Trophoblast cell (in vitro differentiated cells and primary cell): ENCODE measurements around the gene LDLRAD4.

Experiments used
- DNase-seq, 2 donors: peaks; one replicate each; pipeline ENCODE4 v3.0.0-alpha.2; 2016
- H2AFZ ChIP-seq: 2 replicates; pipeline ENCODE4 v1.6.1; 2013; ENCODE audit warnings: low read length, moderate library complexity, mild to moderate bottlenecking; ENCODE audit not compliant: insufficient read depth, poor library complexity
- H2AK5ac ChIP-seq: 2 replicates; pipeline ENCODE4 v1.6.1; 2013; ENCODE audit warnings: mild to moderate bottlenecking, low read length
- H2BK120ac ChIP-seq: 2 replicates; pipeline ENCODE4 v1.6.1; 2013; ENCODE audit warnings: low read length, mild to moderate bottlenecking, moderate library complexity; ENCODE audit not compliant: insufficient read depth, poor library complexity
- H2BK12ac ChIP-seq: 2 replicates; pipeline ENCODE4 v1.6.1; 2013; ENCODE audit warnings: mild to moderate bottlenecking, low read length, moderate library complexity
- H2BK5ac ChIP-seq: 2 replicates; pipeline ENCODE4 v1.6.1; 2013; ENCODE audit warnings: low read length, low read depth, moderate library complexity, mild to moderate bottlenecking; ENCODE audit not compliant: poor library complexity
- H3K14ac ChIP-seq: 2 replicates; pipeline ENCODE4 v1.6.1; 2013; ENCODE audit warnings: mild to moderate bottlenecking, low read length
- H3K18ac ChIP-seq: 2 replicates; pipeline ENCODE4 v1.6.1; 2013; ENCODE audit warnings: mild to moderate bottlenecking, low read length
- H3K23ac ChIP-seq: 2 replicates; pipeline ENCODE4 v1.6.1; 2013; ENCODE audit warnings: low read length
- H3K27ac ChIP-seq: 2 replicates; pipeline ENCODE4 v1.5.1; 2013; ENCODE audit warnings: low read depth, mild to moderate bottlenecking, inconsistent platforms, low read length, moderate library complexity
- H3K27me3 ChIP-seq: 2 replicates; pipeline ENCODE4 v1.6.1; 2013; ENCODE audit warnings: inconsistent platforms, mild to moderate bottlenecking, low read length, moderate library complexity; ENCODE audit not compliant: insufficient read depth
- H3K36me3 ChIP-seq, 2 experiments: 1 replicate in 1 of 2; 2 replicates in 1 of 2; pipeline ENCODE4 v1.6.1; 2013; ENCODE audit warnings: low read length in 2 of 2, mild to moderate bottlenecking in 2 of 2, moderate library complexity in 1 of 2; ENCODE audit not compliant: insufficient read depth in 2 of 2, control insufficient read depth in 1 of 2
- H3K4ac ChIP-seq: 2 replicates; pipeline ENCODE4 v1.6.1; 2013; ENCODE audit warnings: low read depth, mild to moderate bottlenecking, low read length, moderate library complexity
- H3K4me1 ChIP-seq, 2 experiments: 1 replicate in 1 of 2; 2 replicates in 1 of 2; pipeline ENCODE4 v1.6.1; 2013; ENCODE audit warnings: low read length in 2 of 2, mild to moderate bottlenecking in 2 of 2, moderate library complexity in 1 of 2; ENCODE audit not compliant: insufficient read depth in 2 of 2, control insufficient read depth in 1 of 2
- H3K4me2 ChIP-seq: 2 replicates; pipeline ENCODE4 v1.6.1; 2013; ENCODE audit warnings: inconsistent platforms, mild to moderate bottlenecking, low read length, moderate library complexity
- H3K4me3 ChIP-seq: 2 replicates; pipeline ENCODE4 v1.5.1; 2013; ENCODE audit warnings: mild to moderate bottlenecking, low read depth, low read length, inconsistent platforms
- H3K79me1 ChIP-seq: one replicate; pipeline ENCODE4 v1.6.1; 2013; ENCODE audit warnings: low read length
- H3K79me2 ChIP-seq: 2 replicates; pipeline ENCODE4 v1.6.1; 2013; ENCODE audit warnings: low read length, mild to moderate bottlenecking; ENCODE audit not compliant: control insufficient read depth, insufficient read depth, poor library complexity
- H3K9ac ChIP-seq: 2 replicates; pipeline ENCODE4 v1.6.1; 2013; ENCODE audit warnings: mild to moderate bottlenecking, low read length
- H3K9me3 ChIP-seq: 2 replicates; pipeline ENCODE4 v1.6.1; 2013; ENCODE audit warnings: low read depth, mild to moderate bottlenecking, control low read depth, inconsistent platforms, low read length; ENCODE audit not compliant: insufficient read depth
- H4K12ac ChIP-seq: 2 replicates; pipeline ENCODE4 v1.6.1; 2013; ENCODE audit warnings: low read depth, mild to moderate bottlenecking, low read length, moderate library complexity
- H4K8ac ChIP-seq: 2 replicates; pipeline ENCODE4 v1.6.1; 2013; ENCODE audit warnings: low read depth, mild to moderate bottlenecking, low read length, moderate library complexity
- H4K91ac ChIP-seq: one replicate; pipeline ENCODE4 v1.6.1; 2013; ENCODE audit warnings: low read depth, mild to moderate bottlenecking, low read length, moderate library complexity
- WGBS: extraction: QIAGEN DNeasy Blood & Tissue Kit; methylation state at CpG from one replicate; pipeline ENCODE4 v1.1.7; 2013; ENCODE audit warnings: missing lambda C conversion rate; ENCODE audit not compliant: insufficient read length, insufficient coverage; ENCODE audit errors: extremely low coverage; 5-methylcytosine and 5-hydroxymethylcytosine counted together

The LDLRAD4 gene

DNA sequence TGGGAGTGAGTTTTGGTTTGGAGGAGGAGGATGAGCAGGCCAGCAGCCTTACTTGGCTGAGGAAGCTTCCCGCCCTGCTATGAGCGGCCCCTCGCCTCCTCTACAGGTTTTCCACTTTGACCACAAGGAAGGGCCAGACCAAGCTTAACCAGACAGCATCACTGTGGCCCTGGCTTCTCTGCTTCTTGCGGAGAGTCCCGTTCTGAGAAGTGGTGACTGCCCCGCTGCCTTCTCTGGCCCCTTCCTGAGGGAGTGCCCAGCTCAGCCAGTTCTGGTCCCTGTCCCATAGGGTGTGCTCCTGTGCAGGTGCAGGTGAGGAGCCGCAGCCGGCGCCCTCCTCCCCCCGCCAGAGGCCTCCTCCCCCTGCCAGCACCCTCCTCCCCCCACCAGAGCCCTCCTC, 406.8 kb downstream of the LDLRAD4 start:
- no peak overlapping the region for H3K23ac ChIP-seq
- no peak overlapping the region for H3K9ac ChIP-seq
- H3K4me3 ChIP-seq, result no peak overlapping the region
- H3K79me2 ChIP-seq, result no peaks in the 10 kb centered on the region
- no peak overlapping the region for H3K27ac ChIP-seq
- H3K9me3 ChIP-seq, result peaks cover 3% of the 10 kb centered on the region
- H3K36me3 ChIP-seq, result no peaks in the 10 kb centered on the region
- no peak overlapping the region for H2BK12ac ChIP-seq
- H4K8ac ChIP-seq, result no peak overlapping the region
- H3K14ac ChIP-seq, result no peak overlapping the region
- H3K4me2 ChIP-seq, result no peak overlapping the region
- no peak overlapping the region for H4K91ac ChIP-seq
- no peak overlapping the region for H2BK120ac ChIP-seq
- no peak overlapping the region for H2AFZ ChIP-seq
- no peaks in the 10 kb centered on the region for H3K27me3 ChIP-seq
- H2AK5ac ChIP-seq, result no peak overlapping the region
- no CpG with 5 or more reads among the region's 10 CpGs for WGBS
- H4K12ac ChIP-seq, result no peak overlapping the region
- H2BK5ac ChIP-seq, result no peak overlapping the region
- no peak overlapping the region for H3K4ac ChIP-seq
- H3K4me1 ChIP-seq, result no peaks in the 10 kb centered on the region
- DNase-seq, result no peak
- H3K79me1 ChIP-seq, result no peaks in the 10 kb centered on the region
- no peak overlapping the region for H3K18ac ChIP-seq

DNA sequence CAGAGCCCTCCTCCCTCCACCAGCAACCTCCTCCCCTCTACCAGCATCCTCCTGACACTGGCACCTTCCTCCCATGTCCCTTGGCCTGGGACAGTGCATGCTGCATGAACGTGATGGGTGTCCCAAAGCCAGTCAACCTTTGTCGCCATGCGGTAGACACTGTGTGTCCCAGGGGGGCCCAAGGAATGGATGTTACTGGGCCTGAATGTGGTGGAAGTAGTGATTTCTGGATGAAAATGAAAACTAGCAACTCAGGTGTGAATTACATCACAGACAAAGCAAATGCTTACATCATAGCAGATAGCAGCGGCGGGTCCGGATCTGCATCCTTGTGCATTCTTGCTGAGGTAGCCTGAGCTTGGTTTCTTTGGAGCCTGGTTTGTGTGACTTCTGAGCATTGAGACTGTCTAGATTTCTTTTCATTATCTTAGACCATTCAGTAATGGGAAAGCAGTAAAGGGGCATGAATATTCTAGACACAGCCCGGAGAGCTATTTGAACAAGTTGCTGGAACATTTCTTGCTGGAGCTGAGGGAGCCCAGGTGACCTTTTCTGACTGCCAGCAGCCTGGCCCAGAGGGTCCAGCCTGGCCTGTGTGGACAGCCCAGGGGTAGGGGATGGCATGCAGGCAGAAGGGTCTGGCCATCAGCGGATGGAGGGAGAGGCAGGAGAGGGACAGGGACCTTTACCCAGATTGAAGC, 407.4 kb downstream of the LDLRAD4 start:
- Histone ChIP-seq H3K27ac (no peak overlapping the region), H3K9me3 (peaks cover 3% of the 10 kb centered on the region), H2AFZ (no peak overlapping the region), H3K4ac (no peak overlapping the region), H4K8ac (no peak overlapping the region), H3K79me2 (no peaks in the 10 kb centered on the region), H2BK12ac (no peak overlapping the region), H3K27me3 (no peaks in the 10 kb centered on the region), H2BK120ac (no peak overlapping the region), H3K9ac (no peak overlapping the region), H3K23ac (no peak overlapping the region), H3K36me3 (no peaks in the 10 kb centered on the region), H4K91ac (no peak overlapping the region), H3K4me1 (no peaks in the 10 kb centered on the region), H3K14ac (no peak overlapping the region), H3K18ac (no peak overlapping the region), H3K4me2 (no peak overlapping the region), H4K12ac (no peak overlapping the region), H3K79me1 (no peaks in the 10 kb centered on the region), H2AK5ac (no peak overlapping the region), H3K4me3 (no peak overlapping the region), H2BK5ac (no peak overlapping the region)
- WGBS, result no CpG with 5 or more reads among the region's 8 CpGs
- no peak for DNase-seq

DNA sequence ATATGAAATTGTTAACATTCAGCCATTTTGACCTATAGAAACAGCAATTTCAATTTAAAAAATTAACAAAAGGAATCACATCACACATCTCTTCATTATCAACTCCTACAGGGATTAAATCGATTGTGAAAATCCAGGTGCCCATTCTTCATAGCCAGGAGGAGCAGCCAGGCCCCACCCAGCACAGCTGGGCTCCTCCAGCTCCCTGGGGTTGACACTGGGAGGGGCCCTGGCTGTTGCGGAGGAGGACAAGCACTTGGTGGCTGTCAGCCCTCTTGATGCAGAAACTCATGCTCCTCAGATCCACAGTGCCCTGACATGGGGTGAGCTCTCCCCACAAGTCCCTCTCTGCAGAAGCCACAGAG, 408.0 kb downstream of the LDLRAD4 start:
- Histone ChIP-seq H4K8ac (no peak overlapping the region), H4K12ac (no peak overlapping the region), H3K9ac (no peak overlapping the region), H2AK5ac (no peak overlapping the region), H3K14ac (no peak overlapping the region), H3K23ac (no peak overlapping the region), H3K36me3 (no peaks in the 10 kb centered on the region), H3K4me2 (no peak overlapping the region), H3K9me3 (peaks cover 3% of the 10 kb centered on the region), H2BK12ac (no peak overlapping the region), H3K4me3 (no peak overlapping the region), H3K4ac (no peak overlapping the region), H2BK5ac (no peak overlapping the region), H3K4me1 (no peaks in the 10 kb centered on the region), H3K27ac (no peak overlapping the region), H4K91ac (no peak overlapping the region), H3K79me1 (no peaks in the 10 kb centered on the region), H3K79me2 (no peaks in the 10 kb centered on the region), H3K18ac (no peak overlapping the region), H2BK120ac (no peak overlapping the region), H3K27me3 (no peaks in the 10 kb centered on the region), H2AFZ (no peak overlapping the region)
- no CpG with 5 or more reads among the region's 2 CpGs for WGBS
- DNase-seq, result no peak

DNA sequence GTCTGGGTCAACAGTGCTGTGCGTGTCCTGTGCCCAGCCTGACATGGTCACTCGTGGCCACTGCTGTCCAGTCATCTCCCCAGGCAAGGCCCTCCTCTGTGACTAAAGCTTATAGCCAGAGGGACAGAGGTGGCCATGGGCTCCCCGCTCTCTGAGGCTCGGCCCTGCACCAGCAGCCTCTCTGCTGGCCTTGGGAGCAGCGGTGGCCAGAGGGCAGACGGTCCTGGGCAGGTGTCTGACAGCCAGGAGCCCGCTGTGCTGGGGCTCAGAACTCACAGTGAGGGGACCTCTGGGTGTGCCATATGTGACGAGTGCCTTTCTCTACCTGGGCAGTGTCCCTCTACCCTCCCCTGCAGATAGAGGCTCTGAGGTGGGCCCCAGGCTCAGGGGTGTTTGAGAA, 409.1 kb downstream of the LDLRAD4 start:
- H2BK5ac ChIP-seq, result no peak overlapping the region
- H3K27ac ChIP-seq, result no peak overlapping the region
- H3K4me3 ChIP-seq, result no peak overlapping the region
- H3K36me3 ChIP-seq, result no peaks in the 10 kb centered on the region
- no peak overlapping the region for H3K23ac ChIP-seq
- H2BK120ac ChIP-seq, result no peak overlapping the region
- H3K18ac ChIP-seq, result no peak overlapping the region
- no peaks in the 10 kb centered on the region for H3K4me1 ChIP-seq
- H3K27me3 ChIP-seq, result no peaks in the 10 kb centered on the region
- no peak overlapping the region for H3K9ac ChIP-seq
- H4K8ac ChIP-seq, result no peak overlapping the region
- H2BK12ac ChIP-seq, result no peak overlapping the region
- no peaks in the 10 kb centered on the region for H3K79me2 ChIP-seq
- H3K4ac ChIP-seq, result no peak overlapping the region
- no peak overlapping the region for H2AFZ ChIP-seq
- no CpG with 5 or more reads among the region's 8 CpGs for WGBS
- no peak overlapping the region for H3K14ac ChIP-seq
- no peak overlapping the region for H4K91ac ChIP-seq
- H3K4me2 ChIP-seq, result no peak overlapping the region
- peaks cover 10% of the 10 kb centered on the region for H3K9me3 ChIP-seq
- H4K12ac ChIP-seq, result no peak overlapping the region
- H3K79me1 ChIP-seq, result no peaks in the 10 kb centered on the region
- DNase-seq, result no peak
- H2AK5ac ChIP-seq, result no peak overlapping the region
